Smooth muscle cell (in vitro differentiated cells): ENCODE data around the gene DOCK6. TPM values are rescaled to one million over a fixed set of nuclear protein-coding genes. Genes with fewer than 3 reads are reported as not detected.

Experiments used
- DNase-seq: peaks from one replicate; lab custom pipeline; 2025; ENCODE audit not compliant: unreplicated experiment; lab: John Stamatoyannopoulos, UW
- H2AFZ ChIP-seq: fragments of 200-600 bp; sonication (generic); 2 replicates; pipeline ENCODE4 v1.6.0; 2016; ENCODE audit warnings: antibody characterized with exemption, low read depth, mild to moderate bottlenecking
- H3F3A ChIP-seq: fragments of 200-600 bp; sonication (generic); 2 replicates; pipeline ENCODE4 v1.6.0; 2017; ENCODE audit warnings: antibody characterized with exemption, low read depth
- H3K27ac ChIP-seq: fragments of 200-600 bp; sonication (generic); 2 replicates; pipeline ENCODE4 v1.5.1; 2016; ENCODE audit warnings: low read depth, mild to moderate bottlenecking
- H3K27me3 ChIP-seq: fragments of 200-600 bp; sonication (generic); 2 replicates; pipeline ENCODE4 v1.6.1; 2016; ENCODE audit warnings: low read depth, mild to moderate bottlenecking
- H3K36me3 ChIP-seq: fragments of 200-600 bp; sonication (generic); 2 replicates; pipeline ENCODE4 v1.5.1; 2016; ENCODE audit warnings: low read depth
- H3K4me1 ChIP-seq: fragments of 200-600 bp; sonication (generic); 2 replicates; pipeline ENCODE4 v1.5.1; 2016; ENCODE audit warnings: low read depth
- H3K4me2 ChIP-seq: fragments of 200-600 bp; sonication (generic); 2 replicates; pipeline ENCODE4 v1.6.0; 2016; ENCODE audit warnings: mild to moderate bottlenecking
- H3K4me3 ChIP-seq: fragments of 200-600 bp; sonication (generic); 2 replicates; pipeline ENCODE4 v1.5.1; 2016; ENCODE audit warnings: mild to moderate bottlenecking
- H3K79me2 ChIP-seq: fragments of 200-600 bp; sonication (generic); 2 replicates; pipeline ENCODE4 v1.6.0; 2016; ENCODE audit warnings: low read depth, mild to moderate bottlenecking
- H3K9ac ChIP-seq: fragments of 200-600 bp; sonication (generic); 2 replicates; pipeline ENCODE4 v1.6.0; 2016; ENCODE audit warnings: low read depth
- H3K9me3 ChIP-seq: fragments of 200-600 bp; sonication (generic); replicated peaks from 2 replicates; pipeline ENCODE4 v1.5.1; 2016; ENCODE audit warnings: low read depth
- H4K20me1 ChIP-seq: fragments of 200-600 bp; sonication (generic); 2 replicates; pipeline ENCODE4 v1.6.0; 2016; ENCODE audit warnings: low read depth
- WGBS: methylation state at CpG from one replicate; pipeline ENCODE4 v1.1.7; 2016; ENCODE audit warnings: low lambda C conversion rate; 5-methylcytosine and 5-hydroxymethylcytosine counted together
- polyA plus RNA-seq: library from polyadenylated mRNA; unstranded; fragments of >200 nt; fragmentation: Nextera tagmentation; extraction: Ambion mirVana; gene quantifications from 2 replicates; pipeline ENCODE4 v1.2.1, GENCODE V29; 2016
- total RNA-seq: library from RNA; depleted of rRNA; stranded (reverse); fragments of >200 nt; gene quantifications from 2 replicates; pipeline ENCODE4 v1.2.3, GENCODE V29; 2014
- TF ChIP-seq, protein P1 (sequence below): fragments of 200-600 bp; sonication (generic); IDR thresholded peaks from 2 replicates; pipeline ENCODE4 v1.5.1; 2017; ENCODE audit warnings: borderline replicate concordance, mild to moderate bottlenecking, antibody characterized with exemption; ENCODE audit not compliant: insufficient read depth, poor library complexity, severe bottlenecking

DOCK6 gene
- total and polyA plus RNA-seq, 2 experiments from 2014 or later, result 13.8 to 14.8 TPM

DNA sequence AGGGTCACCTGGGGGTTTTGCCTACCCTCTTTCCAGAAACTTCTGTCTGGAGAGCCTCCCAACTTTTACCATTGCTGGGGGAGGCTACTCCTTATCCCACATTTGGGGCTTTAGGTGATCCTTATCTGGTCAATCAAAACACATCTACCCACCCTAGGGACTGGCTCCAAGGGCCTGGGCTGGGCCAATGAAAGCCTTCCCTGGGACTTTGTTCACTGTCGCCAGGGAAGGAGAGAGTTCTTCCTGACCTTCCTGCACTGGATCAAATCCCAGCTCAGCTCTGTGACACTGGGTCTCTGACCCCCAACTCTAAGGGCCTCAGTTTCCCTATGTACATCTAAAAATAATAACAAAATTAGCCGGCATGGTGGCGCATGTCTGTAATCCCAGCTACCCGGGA is 11.1 kb downstream of the DOCK6 start:
- WGBS, result 98% methylated on average over 4 of the region's 4 CpGs
- H3K4me1 ChIP-seq, result no peaks in the 10 kb centered on the region
- H3K9ac ChIP-seq, result no peak overlapping the region
- no peaks in the 10 kb centered on the region for H3K79me2 ChIP-seq
- no peak overlapping the region for H2AFZ ChIP-seq
- H4K20me1 ChIP-seq, result no peaks in the 10 kb centered on the region
- H3K4me3 ChIP-seq, result no peak overlapping the region
- no peaks in the 10 kb centered on the region for H3K27me3 ChIP-seq
- no peaks in the 10 kb centered on the region for H3F3A ChIP-seq
- TF ChIP-seq, protein P1, sequence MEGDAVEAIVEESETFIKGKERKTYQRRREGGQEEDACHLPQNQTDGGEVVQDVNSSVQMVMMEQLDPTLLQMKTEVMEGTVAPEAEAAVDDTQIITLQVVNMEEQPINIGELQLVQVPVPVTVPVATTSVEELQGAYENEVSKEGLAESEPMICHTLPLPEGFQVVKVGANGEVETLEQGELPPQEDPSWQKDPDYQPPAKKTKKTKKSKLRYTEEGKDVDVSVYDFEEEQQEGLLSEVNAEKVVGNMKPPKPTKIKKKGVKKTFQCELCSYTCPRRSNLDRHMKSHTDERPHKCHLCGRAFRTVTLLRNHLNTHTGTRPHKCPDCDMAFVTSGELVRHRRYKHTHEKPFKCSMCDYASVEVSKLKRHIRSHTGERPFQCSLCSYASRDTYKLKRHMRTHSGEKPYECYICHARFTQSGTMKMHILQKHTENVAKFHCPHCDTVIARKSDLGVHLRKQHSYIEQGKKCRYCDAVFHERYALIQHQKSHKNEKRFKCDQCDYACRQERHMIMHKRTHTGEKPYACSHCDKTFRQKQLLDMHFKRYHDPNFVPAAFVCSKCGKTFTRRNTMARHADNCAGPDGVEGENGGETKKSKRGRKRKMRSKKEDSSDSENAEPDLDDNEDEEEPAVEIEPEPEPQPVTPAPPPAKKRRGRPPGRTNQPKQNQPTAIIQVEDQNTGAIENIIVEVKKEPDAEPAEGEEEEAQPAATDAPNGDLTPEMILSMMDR, result no peak
- no peak overlapping the region for H3K4me2 ChIP-seq
- DNase-seq, result no peak
- H3K36me3 ChIP-seq, result no peaks in the 10 kb centered on the region
- H3K9me3 ChIP-seq, result no peaks in the 10 kb centered on the region
- H3K27ac ChIP-seq, result no peak overlapping the region

DNA sequence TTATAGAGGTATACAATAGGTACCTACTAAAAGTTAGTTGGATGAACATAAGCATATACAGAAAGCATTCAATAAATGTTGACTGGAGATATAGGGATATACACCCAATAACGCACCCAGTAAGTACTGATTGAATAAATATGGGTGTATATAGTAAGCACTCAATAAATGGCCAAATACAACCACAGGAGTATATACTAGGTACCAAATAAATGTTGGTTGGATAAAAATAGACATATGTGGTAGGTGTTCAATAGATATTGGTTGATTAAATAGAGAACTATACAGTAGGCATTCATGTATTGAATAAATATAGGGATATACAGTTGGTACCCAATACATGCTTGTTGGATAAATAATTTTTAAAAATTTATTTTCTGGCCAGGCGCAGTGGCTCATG is 13.5 kb downstream of the DOCK6 start:
- TF ChIP-seq, protein P1, result no peak
- H3K4me1 ChIP-seq, result no peaks in the 10 kb centered on the region
- H3K4me2 ChIP-seq, result no peak overlapping the region
- no peaks in the 10 kb centered on the region for H3K79me2 ChIP-seq
- H3K27ac ChIP-seq, result no peak overlapping the region
- no peak overlapping the region for H3K4me3 ChIP-seq
- DNase-seq, result no peak
- H2AFZ ChIP-seq, result no peak overlapping the region
- H3K36me3 ChIP-seq, result no peaks in the 10 kb centered on the region
- no peaks in the 10 kb centered on the region for H3K9me3 ChIP-seq
- no peaks in the 10 kb centered on the region for H3K27me3 ChIP-seq
- no peak overlapping the region for H3K9ac ChIP-seq
- 97% methylated on average over 2 of the region's 2 CpGs for WGBS
- no peaks in the 10 kb centered on the region for H3F3A ChIP-seq
- no peaks in the 10 kb centered on the region for H4K20me1 ChIP-seq

DNA sequence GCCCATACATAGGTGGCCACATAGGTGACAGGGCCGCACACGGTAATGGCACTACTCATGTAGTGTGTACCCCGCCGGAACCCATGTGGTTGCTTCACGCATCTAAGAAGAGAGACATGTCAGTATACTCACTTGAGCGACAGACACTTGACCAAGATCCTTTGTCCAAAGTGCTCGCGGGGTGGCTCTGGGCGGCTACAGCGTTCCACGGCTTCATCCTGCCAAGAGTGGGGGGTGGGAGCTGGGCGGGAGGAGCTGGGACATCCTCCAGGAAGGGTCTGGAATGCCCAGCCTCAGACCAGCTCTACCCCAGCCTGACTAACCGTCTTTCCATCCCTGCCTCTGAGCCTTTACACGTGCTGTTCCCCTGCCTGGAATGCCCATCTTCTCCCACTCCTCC is 14.4 kb downstream of the DOCK6 start:
- Histone ChIP-seq H3K27me3 (no peaks in the 10 kb centered on the region), H3K79me2 (no peaks in the 10 kb centered on the region), H3K9me3 (no peaks in the 10 kb centered on the region), H3K27ac (no peak overlapping the region), H3K36me3 (no peaks in the 10 kb centered on the region), H3K9ac (no peak overlapping the region), H3K4me1 (no peaks in the 10 kb centered on the region), H2AFZ (no peak overlapping the region), H4K20me1 (no peaks in the 10 kb centered on the region), H3K4me2 (no peak overlapping the region), H3F3A (no peaks in the 10 kb centered on the region), H3K4me3 (no peak overlapping the region)
- TF ChIP-seq, protein P1, result no peak
- WGBS, result 98% methylated on average over 14 of the region's 14 CpGs
- DNase-seq, result no peak

DNA sequence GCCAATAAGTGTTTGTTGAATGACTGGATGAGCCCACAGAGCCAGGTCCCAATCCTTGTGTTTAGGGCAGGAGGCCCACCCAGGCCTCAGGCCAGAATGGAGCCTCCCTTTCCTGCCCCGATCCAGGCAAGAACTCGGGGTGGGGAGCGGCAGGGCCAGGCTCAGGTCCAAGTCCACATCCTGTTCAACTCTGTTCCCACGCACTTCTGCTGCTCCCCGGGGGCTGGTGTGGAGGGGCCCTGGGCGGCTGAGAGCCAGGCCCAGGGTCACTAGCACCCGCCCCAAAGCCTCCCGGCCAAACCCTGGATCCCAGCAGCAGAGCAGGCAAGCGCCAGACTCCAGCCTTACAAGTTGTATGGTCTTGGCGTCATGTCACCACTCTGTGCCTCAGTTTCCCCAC is 14.9 kb downstream of the DOCK6 start:
- Histone ChIP-seq H3K4me1 (no peaks in the 10 kb centered on the region), H3K36me3 (no peaks in the 10 kb centered on the region), H3K9ac (no peak overlapping the region), H3K27me3 (no peaks in the 10 kb centered on the region), H3K4me3 (no peak overlapping the region), H3K4me2 (no peak overlapping the region), H4K20me1 (no peaks in the 10 kb centered on the region), H2AFZ (no peak overlapping the region), H3K9me3 (no peaks in the 10 kb centered on the region), H3K79me2 (no peaks in the 10 kb centered on the region), H3F3A (no peaks in the 10 kb centered on the region), H3K27ac (no peak overlapping the region)
- TF ChIP-seq, protein P1, result no peak
- WGBS, result 96% methylated on average over 10 of the region's 10 CpGs
- DNase-seq, result no peak
